Esophagus squamous epithelium (tissue), 5 donors: Measurements from ENCODE around the gene DCUN1D3. TPM values are rescaled to one million over a fixed set of nuclear protein-coding genes. Genes with fewer than 3 reads are reported as not detected.

Experiments
- DNase-seq: peaks from one replicate; lab custom pipeline; 2025; lab: John Stamatoyannopoulos, UW
- H3K27ac ChIP-seq, 4 donors: fragments of 200-600 bp; sonication (generic); one replicate each; pipeline ENCODE4 v1.5.1; 2016 to 2019; ENCODE audit warnings: mild to moderate bottlenecking in 1 of 4
- H3K27me3 ChIP-seq, 4 donors: fragments of 200-600 bp; sonication (generic); 1 replicate in 3 of 4; 2 replicates in 1 of 4; pipeline versions ENCODE4 v1.5.1 to v1.6.0; 2017 to 2021; ENCODE audit warnings: antibody characterized with exemption in 1 of 4
- H3K36me3 ChIP-seq, 3 donors: fragments of 200-600 bp; sonication (generic); one replicate each; pipeline ENCODE4 v1.5.1; 2016 to 2019
- H3K4me1 ChIP-seq, 3 donors: fragments of 200-600 bp; sonication (generic); one replicate each; pipeline ENCODE4 v1.5.1; 2017 to 2019
- H3K4me3 ChIP-seq, 4 donors: fragments of 200-600 bp; sonication (generic); 1 replicate in 3 of 4; 2 replicates in 1 of 4; pipeline ENCODE4 v1.5.1; 2016 to 2019; ENCODE audit warnings: mild to moderate bottlenecking in 2 of 4, moderate library complexity in 1 of 4
- H3K9me3 ChIP-seq, 3 donors: fragments of 200-600 bp; sonication (generic); one replicate each; pipeline ENCODE4 v1.5.1; 2016 to 2019
- CTCF ChIP-seq, 6 experiments: fragments of 450-650 bp in 4 of 6; fragments of 200-600 bp in 2 of 6; sonication (generic) in 2 of 6; IDR thresholded peaks; one replicate each; pipeline ENCODE4 v1.5.1; 2016 to 2019; ENCODE audit warnings: antibody characterized with exemption in 6 of 6, mild to moderate bottlenecking in 4 of 6, moderate library complexity in 4 of 6
- POLR2A ChIP-seq, 4 donors: fragments of 450-650 bp; IDR thresholded peaks; one replicate each; pipeline ENCODE4 v1.6.1; 2017; ENCODE audit warnings: antibody characterized with exemption in 4 of 4, mild to moderate bottlenecking in 4 of 4, moderate library complexity in 3 of 4
- WGBS, 2 donors: methylation state at CpG; one replicate each; pipeline ENCODE4 v1.1.5; 2018; 5-methylcytosine and 5-hydroxymethylcytosine counted together
- intact Hi-C: fragments of 100-400 bp; cut with DNase I; formaldehyde crosslinking; loops from one replicate; pipeline ENCODE4 v1.15.0; 2022
- total RNA-seq, 4 donors: library from RNA; depleted of rRNA; stranded (reverse); fragments of >200 nt; gene quantifications; one replicate each; pipeline ENCODE4 v1.1.0, GENCODE V29; 2016
- donor health status: DM: yes; HTN: yes; CAD: no.

The DCUN1D3 gene
- total RNA-seq, 4 donors from 2014 or later = 14.5 to 37.2 (median 19.4) TPM

GRCh38 chr16:20883554-20884239 is 16.5 kb downstream of the DCUN1D3 start:
- TF ChIP-seq POLR2A (IDR thresholded peaks at IDR 0.05) (no peak), CTCF (IDR thresholded peaks at IDR 0.05) (no peak)
- Histone ChIP-seq H3K36me3 (no peaks in the 10 kb centered on the region), H3K4me1 (peaks cover 7 to 75% (median 32%) of the 10 kb centered on the region in 3 donors), H3K9me3 (no peaks in the 10 kb centered on the region), H3K27me3 (no peaks in the 10 kb centered on the region), H3K4me3 (no peak overlapping the region), H3K27ac (peak overlapping the region in 3 of 4 donors; percentile 41 to 51 (median 48))
- no peak for DNase-seq
- WGBS, 2 donors = 64 to 69% methylated on average over 5 of the region's 5 CpGs
- intact Hi-C loops = no loop called here

GRCh38 chr16:20881503-20881878 is 18.7 kb downstream of the DCUN1D3 start:
- H3K36me3 ChIP-seq = no peaks in the 10 kb centered on the region
- no peak overlapping the region for H3K4me3 ChIP-seq
- H3K27ac ChIP-seq = no peak overlapping the region
- H3K9me3 ChIP-seq = no peaks in the 10 kb centered on the region
- intact Hi-C loops = no loop called here
- no peaks in the 10 kb centered on the region for H3K27me3 ChIP-seq
- no peak for DNase-seq
- TF ChIP-seq POLR2A (IDR thresholded peaks at IDR 0.05) (no peak), CTCF (IDR thresholded peaks at IDR 0.05) (no peak)
- WGBS, 2 donors = 71 to 85% methylated on average over 5 to 6 of the region's 6 CpGs
- H3K4me1 ChIP-seq = peaks cover 7 to 80% (median 34%) of the 10 kb centered on the region in 3 donors

GRCh38 chr16:20880867-20881502 is 19.2 kb downstream of the DCUN1D3 start:
- intact Hi-C loops = no loop called here
- Histone ChIP-seq H3K9me3 (no peaks in the 10 kb centered on the region), H3K4me3 (no peak overlapping the region), H3K27ac (no peak overlapping the region), H3K4me1 (peaks cover 7 to 75% (median 34%) of the 10 kb centered on the region in 3 donors), H3K36me3 (no peaks in the 10 kb centered on the region), H3K27me3 (no peaks in the 10 kb centered on the region)
- 58 to 74% methylated on average over 3 of the region's 3 CpGs for WGBS, 2 donors
- no peak for DNase-seq
- TF ChIP-seq POLR2A (IDR thresholded peaks at IDR 0.05) = no peak
- TF ChIP-seq CTCF (IDR thresholded peaks at IDR 0.05) = no peak

GRCh38 chr16:20879175-20880040 is 20.8 kb downstream of the DCUN1D3 start:
- intact Hi-C loops = no loop called here
- DNase-seq = no peak
- Histone ChIP-seq H3K27me3 (no peaks in the 10 kb centered on the region), H3K9me3 (no peaks in the 10 kb centered on the region), H3K36me3 (no peaks in the 10 kb centered on the region), H3K4me3 (no peak overlapping the region), H3K27ac (peak overlapping the region; percentile 10 to 74 (median 66)), H3K4me1 (peaks cover 13 to 82% (median 36%) of the 10 kb centered on the region in 3 donors)
- 16 to 20% methylated on average over 7 of the region's 7 CpGs for WGBS, 2 donors
- TF ChIP-seq POLR2A (IDR thresholded peaks at IDR 0.05) (no peak), CTCF (IDR thresholded peaks at IDR 0.05) (no peak)
